A549 treated with RU486 at 1 μM for 4 hours (cell line): ENCODE results near the gene CCNC. TPM values are rescaled to one million over a fixed set of nuclear protein-coding genes. Genes with fewer than 3 reads are reported as not detected.

Source experiments
- total RNA-seq: library from RNA; stranded (reverse); fragments of 200-300 nt; extraction: Qiagen RNA extraction; gene quantifications from 5 replicates; pipeline ENCODE4 v1.2.3, GENCODE V29; 2022; ENCODE audit warnings: low read depth

The CCNC gene, protein sequence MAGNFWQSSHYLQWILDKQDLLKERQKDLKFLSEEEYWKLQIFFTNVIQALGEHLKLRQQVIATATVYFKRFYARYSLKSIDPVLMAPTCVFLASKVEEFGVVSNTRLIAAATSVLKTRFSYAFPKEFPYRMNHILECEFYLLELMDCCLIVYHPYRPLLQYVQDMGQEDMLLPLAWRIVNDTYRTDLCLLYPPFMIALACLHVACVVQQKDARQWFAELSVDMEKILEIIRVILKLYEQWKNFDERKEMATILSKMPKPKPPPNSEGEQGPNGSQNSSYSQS
- total RNA-seq: 23.3 to 37.7 TPM (median 30.9 TPM) in 5 replicates

DNA sequence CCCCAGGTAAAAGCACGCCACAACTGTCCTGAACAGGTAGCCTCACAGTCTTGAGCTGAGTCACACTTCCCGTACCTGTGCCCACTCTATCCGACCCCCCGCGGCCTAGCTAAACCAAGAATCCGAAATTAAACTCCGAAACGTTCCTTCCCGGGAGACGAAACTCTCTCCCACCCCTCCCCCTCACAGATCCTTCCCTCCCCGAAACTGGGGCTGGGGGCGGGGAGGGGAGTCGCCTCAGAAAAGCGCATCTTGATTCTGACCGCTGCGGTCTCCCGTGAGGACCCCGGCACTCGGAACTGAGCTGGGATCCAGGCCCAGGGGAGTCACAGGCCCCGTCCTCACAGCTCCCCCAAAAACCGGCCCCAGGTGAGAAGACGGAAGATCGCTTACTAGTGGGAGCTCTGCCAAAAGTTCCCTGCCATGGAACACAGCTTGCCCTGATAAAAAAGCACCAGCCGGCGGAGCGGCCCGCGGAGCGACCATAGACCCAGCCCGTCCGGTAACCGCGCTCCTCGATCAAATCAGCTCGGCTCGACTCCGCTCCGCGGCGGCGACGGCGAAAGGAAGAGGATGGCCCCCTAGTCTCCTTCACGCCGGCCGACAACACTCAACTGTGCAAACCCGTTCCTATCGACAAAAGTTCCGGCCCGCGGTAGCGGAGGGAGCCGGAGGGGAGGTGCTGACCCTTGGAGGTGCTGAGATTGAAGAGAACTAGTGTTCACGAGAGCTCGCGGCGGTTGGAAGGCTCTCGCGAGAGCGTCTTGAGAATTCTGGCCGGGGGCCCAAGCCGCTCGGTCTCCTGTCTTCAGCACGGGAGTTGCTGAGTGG, at the start of gene CCNC:
CCNC (minus strand) TSS at position 558 of the 831 bp plus-strand sequence; CDS start at position 425, 133 bp downstream.

DNA sequence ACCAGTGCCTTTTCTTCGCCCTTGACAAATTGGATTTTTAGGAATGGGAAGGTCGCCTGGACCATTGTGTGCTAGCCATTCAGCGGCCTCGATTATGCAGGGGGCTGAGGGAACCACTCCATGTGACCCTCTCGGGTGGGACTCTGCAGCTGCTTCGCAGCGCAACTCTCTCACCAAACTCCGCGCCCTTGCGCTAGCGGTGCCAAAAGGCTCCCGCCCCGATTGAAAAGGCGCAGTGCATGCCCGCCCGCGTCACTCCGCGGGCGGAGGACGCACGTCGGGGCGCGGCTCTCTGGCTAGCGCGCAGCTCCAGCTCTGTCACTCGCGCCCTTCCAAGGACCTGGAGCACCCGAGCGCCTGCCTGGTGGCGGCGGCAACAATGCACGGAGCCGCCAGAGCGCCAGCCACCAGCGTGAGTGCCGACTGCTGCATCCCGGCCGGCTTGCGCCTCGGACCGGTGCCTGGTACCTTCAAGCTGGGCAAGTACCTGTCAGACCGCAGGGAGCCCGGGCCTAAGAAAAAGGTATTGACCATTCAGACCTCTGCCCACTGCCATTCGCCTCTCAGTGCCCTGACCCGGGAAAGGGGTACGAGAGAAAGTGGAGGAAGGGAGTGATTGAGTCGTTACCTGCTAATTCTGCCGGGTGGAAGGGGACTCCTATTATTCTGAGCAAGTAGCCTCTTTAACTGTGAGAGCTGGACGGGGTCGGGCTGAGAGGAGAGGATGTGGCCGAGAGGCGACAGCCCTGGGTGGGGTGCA, 38.4 kb upstream of the CCNC start, which contains the start of gene PRDM13:
PRDM13 (plus strand) TSS at position 178 of the 760 bp plus-strand sequence; CDS start at position 380, 202 bp downstream.

Other genes starting within 250 kb of the CCNC start
- 5.1 to 7.1 TPM (median 6.7 TPM) in 5 replicates for gene FAXC, start 219.0 kb downstream of the CCNC start, total RNA-seq
- gene COQ3, start 174.5 kb downstream of the CCNC start, total RNA-seq: 10.4 to 12.1 TPM (median 11.6 TPM) in 5 replicates
- 17.7 to 31.1 TPM (median 28.0 TPM) in 5 replicates for gene PNISR, start 143.4 kb downstream of the CCNC start, total RNA-seq
- 2.7 to 6.4 TPM (median 5.1 TPM) in 5 replicates for gene USP45, start 53.2 kb downstream of the CCNC start, total RNA-seq
- gene PRDM13, start 38.2 kb upstream of the CCNC start, total RNA-seq: 0.67 to 1.3 TPM (median 1.1 TPM) in 5 replicates